Spleen (tissue), 7 donors: ENCODE measurements around the gene MRC2.
"Not testable (repeated sequence)": the region's sequence is repeated elsewhere in the genome, so short reads cannot be mapped to it uniquely, and the experiment has no call there.

Experiments
- CTCF ChIP-seq, 11 experiments: fragments of 200-600 bp in 7 of 11; fragments of 450-650 bp in 4 of 11; sonication (generic) in 4 of 11; IDR thresholded peaks in 8 of 11; conservative IDR thresholded peaks in 3 of 11; 1 replicate in 7 of 11; 2 replicates in 4 of 11; pipeline versions ENCODE4 v1.4.0 to v1.8.0; 2016 to 2021; ENCODE audit warnings: antibody characterized with exemption in 11 of 11, inconsistent platforms in 4 of 11, mild to moderate bottlenecking in 1 of 11
- POLR2A ChIP-seq, 3 donors: fragments of 450-650 bp; IDR thresholded peaks; one replicate each; pipeline ENCODE4 v1.5.1; 2017; ENCODE audit warnings: antibody characterized with exemption in 3 of 3, mild to moderate bottlenecking in 1 of 3
- donor health status: DM: no; HTN: no; CAD: no; lungs with moderate emphysema.
- donor health status: DM: no; HTN: no; CAD: no.
- donor health status: DM: no; HTN: no; CAD: no.

DNA sequence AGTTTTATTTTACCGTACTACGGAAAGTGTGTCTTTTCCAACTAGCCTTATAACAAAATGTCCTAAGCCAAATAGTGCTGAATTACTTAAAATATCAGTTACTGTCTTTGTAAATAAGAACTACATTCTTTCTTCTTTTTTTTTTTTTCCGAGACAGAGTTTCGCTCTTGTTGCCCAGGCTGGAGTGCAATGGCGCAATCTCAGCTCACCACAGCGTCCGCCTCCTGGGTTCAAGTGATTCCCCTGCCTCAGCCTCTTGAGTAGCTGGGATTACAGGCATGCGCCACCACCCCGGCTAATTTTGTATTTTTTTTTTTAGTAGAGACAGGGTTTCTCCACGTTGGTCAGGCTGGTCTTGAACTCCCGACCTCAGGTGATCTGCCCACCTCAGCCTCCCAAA lies 35.6 kb upstream of the MRC2 start:
- TF ChIP-seq POLR2A (IDR thresholded peaks at IDR 0.05); CTCF (IDR thresholded peaks at IDR 0.05 in 8 of 11, conservative IDR thresholded peaks at IDR 0.05 in 3 of 11): not testable (repeated sequence)
